BLaER1 (cell line): ENCODE results near the gene STEAP3.

ENCODE experiments used
- H3K27ac ChIP-seq: shearing (Covaris generic); formaldehyde crosslinking; 2 replicates; pipeline ENCODE4 v1.8.1; 2022
- H3K27me3 ChIP-seq: shearing (Covaris generic); formaldehyde crosslinking; 2 replicates; pipeline ENCODE4 v1.8.1; 2022
- H3K36me3 ChIP-seq: shearing (Covaris generic); formaldehyde crosslinking; 2 replicates; pipeline ENCODE4 v1.8.1; 2022
- H3K4me1 ChIP-seq: shearing (Covaris generic); formaldehyde crosslinking; 2 replicates; pipeline ENCODE4 v1.8.1; 2022
- H3K4me2 ChIP-seq: shearing (Covaris generic); formaldehyde crosslinking; 2 replicates; pipeline ENCODE4 v1.8.1; 2022
- H3K4me3 ChIP-seq: shearing (Covaris generic); formaldehyde crosslinking; 2 replicates; pipeline ENCODE4 v1.8.1; 2022
- H3K9ac ChIP-seq: shearing (Covaris generic); formaldehyde crosslinking; 2 replicates; pipeline ENCODE4 v1.8.1; 2022
- H3K9me3 ChIP-seq: shearing (Covaris generic); formaldehyde crosslinking; 2 replicates; pipeline ENCODE4 v1.8.1; 2022
- H4K20me1 ChIP-seq: shearing (Covaris generic); formaldehyde crosslinking; 2 replicates; pipeline ENCODE4 v1.8.1; 2022
- Cebpa-rat ChIP-seq: shearing (Covaris generic); IDR thresholded peaks from 2 replicates; pipeline ENCODE4 v1.8.1; 2022

STEAP3 gene

GRCh38 chr2:119245841-119246230, 22.2 kb downstream of the STEAP3 start:
- H3K9ac ChIP-seq, result no peak overlapping the region
- no peak overlapping the region for H3K4me2 ChIP-seq
- no peak overlapping the region for H3K4me3 ChIP-seq
- no peaks in the 10 kb centered on the region for H3K27me3 ChIP-seq
- H3K9me3 ChIP-seq, result peaks cover 9% of the 10 kb centered on the region
- peaks cover 43% of the 10 kb centered on the region for H3K36me3 ChIP-seq
- TF ChIP-seq Cebpa-rat, result no peak
- no peak overlapping the region for H3K27ac ChIP-seq
- no peaks in the 10 kb centered on the region for H4K20me1 ChIP-seq
- peaks cover 9% of the 10 kb centered on the region for H3K4me1 ChIP-seq

- no peak overlapping the region for H3K4me3 ChIP-seq
- no peak for TF ChIP-seq Cebpa-rat
- H4K20me1 ChIP-seq, result no peaks in the 10 kb centered on the region
Observed at GRCh38 chr2:119246884-119247843, 23.5 kb downstream of the STEAP3 start.

GRCh38 chr2:119247844-119248271, 24.2 kb downstream of the STEAP3 start:
- Histone ChIP-seq H3K36me3 (peaks cover 61% of the 10 kb centered on the region), H3K27ac (no peak overlapping the region), H3K9ac (no peak overlapping the region), H3K4me1 (peaks cover 8% of the 10 kb centered on the region), H3K4me2 (no peak overlapping the region), H3K9me3 (peaks cover 9% of the 10 kb centered on the region), H3K4me3 (no peak overlapping the region), H4K20me1 (no peaks in the 10 kb centered on the region), H3K27me3 (no peaks in the 10 kb centered on the region)
- TF ChIP-seq Cebpa-rat, result no peak

More at GRCh38 chr2:119246884-119247843, 23.5 kb downstream of the STEAP3 start:
- no peak overlapping the region for H3K4me2 ChIP-seq
- no peaks in the 10 kb centered on the region for H3K27me3 ChIP-seq
- H3K9ac ChIP-seq, result no peak overlapping the region
- peaks cover 54% of the 10 kb centered on the region for H3K36me3 ChIP-seq
- no peak overlapping the region for H3K27ac ChIP-seq
- peaks cover 8% of the 10 kb centered on the region for H3K4me1 ChIP-seq
- H3K9me3 ChIP-seq, result peaks cover 9% of the 10 kb centered on the region

- Histone ChIP-seq H3K4me3 (no peak overlapping the region), H3K9ac (no peak overlapping the region), H4K20me1 (no peaks in the 10 kb centered on the region), H3K36me3 (peaks cover 61% of the 10 kb centered on the region), H3K9me3 (peaks cover 9% of the 10 kb centered on the region), H3K4me2 (no peak overlapping the region), H3K4me1 (peaks cover 8% of the 10 kb centered on the region), H3K27ac (no peak overlapping the region), H3K27me3 (no peaks in the 10 kb centered on the region)
- TF ChIP-seq Cebpa-rat, result no peak
Observed at GRCh38 chr2:119248311-119248710, 24.7 kb downstream of the STEAP3 start.

- H3K9ac ChIP-seq, result no peak overlapping the region
- no peak overlapping the region for H3K4me3 ChIP-seq
- H3K27ac ChIP-seq, result no peak overlapping the region
- H3K9me3 ChIP-seq, result peaks cover 9% of the 10 kb centered on the region
- H3K27me3 ChIP-seq, result no peaks in the 10 kb centered on the region
- no peak overlapping the region for H3K4me2 ChIP-seq
- H3K4me1 ChIP-seq, result peaks cover 8% of the 10 kb centered on the region
- no peak for TF ChIP-seq Cebpa-rat
- peaks cover 61% of the 10 kb centered on the region for H3K36me3 ChIP-seq
- no peaks in the 10 kb centered on the region for H4K20me1 ChIP-seq
Observed at GRCh38 chr2:119248751-119249150, 25.1 kb downstream of the STEAP3 start.

- peaks cover 8% of the 10 kb centered on the region for H3K4me1 ChIP-seq
- H3K27me3 ChIP-seq, result no peaks in the 10 kb centered on the region
- TF ChIP-seq Cebpa-rat, result no peak
- H3K9me3 ChIP-seq, result peaks cover 9% of the 10 kb centered on the region
- H3K36me3 ChIP-seq, result peaks cover 61% of the 10 kb centered on the region
- H3K9ac ChIP-seq, result no peak overlapping the region
- no peaks in the 10 kb centered on the region for H4K20me1 ChIP-seq
- no peak overlapping the region for H3K4me2 ChIP-seq
- H3K27ac ChIP-seq, result no peak overlapping the region
- H3K4me3 ChIP-seq, result no peak overlapping the region
Observed at GRCh38 chr2:119249311-119249710, 25.7 kb downstream of the STEAP3 start.

GRCh38 chr2:119249855-119250717, 26.5 kb downstream of the STEAP3 start:
- no peak for TF ChIP-seq Cebpa-rat
- peaks cover 69% of the 10 kb centered on the region for H3K36me3 ChIP-seq
- H3K4me3 ChIP-seq, result no peak overlapping the region
- no peak overlapping the region for H3K9ac ChIP-seq
- H3K27me3 ChIP-seq, result no peaks in the 10 kb centered on the region
- H3K4me2 ChIP-seq, result peak overlapping the region; percentile 14; the same call in 1 of the 2 replicates
- H3K27ac ChIP-seq, result no peak overlapping the region
- no peaks in the 10 kb centered on the region for H4K20me1 ChIP-seq
- H3K9me3 ChIP-seq, result peaks cover 9% of the 10 kb centered on the region
- H3K4me1 ChIP-seq, result peaks cover 8% of the 10 kb centered on the region

- H4K20me1 ChIP-seq, result no peaks in the 10 kb centered on the region
- H3K4me2 ChIP-seq, result peak overlapping the region; percentile 14; the same call in 1 of the 2 replicates
- H3K9ac ChIP-seq, result no peak overlapping the region
- no peaks in the 10 kb centered on the region for H3K27me3 ChIP-seq
- H3K4me1 ChIP-seq, result peaks cover 8% of the 10 kb centered on the region
- peaks cover 5% of the 10 kb centered on the region for H3K9me3 ChIP-seq
- H3K36me3 ChIP-seq, result peaks cover 70% of the 10 kb centered on the region
- no peak overlapping the region for H3K4me3 ChIP-seq
- no peak overlapping the region for H3K27ac ChIP-seq
- TF ChIP-seq Cebpa-rat, result no peak
Observed at GRCh38 chr2:119250718-119251290, 27.2 kb downstream of the STEAP3 start.

- Histone ChIP-seq H3K36me3 (peaks cover 68% of the 10 kb centered on the region), H3K27me3 (no peaks in the 10 kb centered on the region), H3K27ac (no peak overlapping the region), H3K4me2 (no peak overlapping the region), H3K4me3 (no peak overlapping the region), H3K9me3 (no peaks in the 10 kb centered on the region), H3K9ac (no peak overlapping the region), H3K4me1 (peaks cover 8% of the 10 kb centered on the region), H4K20me1 (no peaks in the 10 kb centered on the region)
- no peak for TF ChIP-seq Cebpa-rat
Observed at GRCh38 chr2:119251652-119252051, 28.0 kb downstream of the STEAP3 start.
